Activated gamma-delta T cell (primary cell): Measurements from ENCODE around the gene C11orf97.
"Not testable (repeated sequence)": the region's sequence is repeated elsewhere in the genome, so short reads cannot be mapped to it uniquely, and the experiment has no call there.

Source experiments
- DNase-seq: peaks from one replicate; lab custom pipeline; 2025; lab: John Stamatoyannopoulos, UW

Gene C11orf97

DNA sequence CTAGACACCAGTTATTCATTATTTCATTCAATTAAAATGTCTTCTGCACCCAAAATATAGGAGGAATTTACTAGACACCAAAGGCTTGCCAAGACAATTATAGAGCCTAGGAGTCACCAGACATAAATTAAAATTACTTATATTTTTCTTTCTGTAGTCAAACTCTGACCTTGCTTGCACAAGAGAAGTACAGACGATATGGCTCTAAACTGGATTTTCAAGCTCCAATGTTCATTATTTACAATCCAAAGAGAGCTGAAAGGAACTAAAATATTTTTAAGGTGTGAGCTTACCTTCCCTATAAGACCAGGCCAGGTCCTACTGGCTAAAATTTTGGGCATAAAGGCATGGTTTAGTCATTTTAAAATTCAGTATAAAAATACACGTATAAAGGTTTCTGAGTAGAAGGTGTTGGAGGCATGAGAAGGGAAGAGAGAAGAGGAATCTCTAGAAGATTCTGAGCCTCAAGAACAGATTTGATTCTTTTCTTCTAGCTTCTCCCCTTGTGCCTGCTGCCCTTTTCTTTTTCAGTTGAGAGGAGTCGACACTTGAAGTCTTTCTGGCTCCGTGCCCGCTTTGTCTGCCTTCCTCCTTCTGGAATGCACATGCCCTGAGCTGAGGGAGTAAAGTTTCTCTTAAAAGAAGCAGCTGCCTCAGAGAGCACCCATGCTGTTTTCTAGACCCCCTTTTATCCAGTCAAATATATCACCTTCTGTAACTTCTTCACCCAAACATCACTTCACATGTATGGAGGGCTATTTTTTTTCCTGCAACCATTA, 13.5 kb downstream of the C11orf97 start:
- no peak for DNase-seq

DNA sequence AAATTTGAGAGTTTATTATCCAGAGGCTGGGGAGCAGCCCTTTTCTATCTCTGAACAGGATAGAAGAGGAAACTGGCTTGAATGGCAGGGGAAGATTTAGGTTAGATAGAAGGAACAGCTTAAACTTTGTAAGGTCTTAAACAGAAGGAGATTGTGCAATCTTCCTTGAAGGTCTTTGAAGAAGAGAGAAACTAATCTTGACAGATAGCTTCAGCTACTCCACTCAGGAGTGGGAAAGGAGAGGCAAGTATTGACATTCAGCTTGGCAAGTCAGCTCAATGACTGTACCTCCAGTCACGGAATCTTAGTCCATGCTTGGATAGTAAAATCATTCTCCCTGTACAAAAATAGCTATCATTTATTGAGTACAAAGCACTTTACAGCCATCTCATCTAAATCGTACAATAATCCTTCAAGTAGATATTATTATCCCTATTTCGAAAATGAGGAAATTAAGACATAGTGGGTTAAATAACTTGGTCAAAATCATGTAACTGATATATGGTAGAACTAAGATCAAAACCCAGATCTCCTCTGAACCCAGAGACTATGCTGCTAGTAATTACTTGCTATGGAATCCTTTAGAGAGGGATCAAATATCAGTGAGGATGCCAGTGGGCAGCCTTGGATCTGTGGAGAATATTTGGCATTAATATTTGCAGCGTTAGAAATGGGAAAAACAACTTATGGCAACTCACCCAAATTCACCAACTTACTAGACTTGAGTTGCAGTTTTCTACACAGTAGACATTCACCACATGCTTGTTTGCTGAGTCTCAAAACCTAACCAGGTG, 14.6 kb downstream of the C11orf97 start:
- no peak for DNase-seq

- DNase-seq, result no peak
Observed at GRCh38 chr11:94528551-94528950, 16.3 kb downstream of the C11orf97 start.

DNA sequence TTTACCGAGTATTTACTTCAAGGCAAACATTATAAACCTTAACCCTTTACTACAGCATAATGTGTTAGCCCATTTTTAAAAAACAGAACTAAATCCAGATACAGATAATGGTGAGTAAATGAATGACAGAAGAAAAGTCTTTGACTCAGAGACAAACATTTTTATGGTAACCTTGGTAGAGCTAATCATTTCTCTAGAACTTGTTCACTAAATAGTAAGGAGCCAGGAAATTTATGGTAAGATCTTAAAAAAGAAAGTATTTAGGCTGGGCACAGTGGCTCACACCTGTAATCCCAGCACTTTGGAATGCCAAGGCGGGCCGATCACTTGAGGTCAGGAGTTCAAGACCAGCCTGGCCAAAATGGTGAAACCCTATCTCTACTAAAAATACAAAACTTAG, 19.9 kb downstream of the C11orf97 start:
- no peak for DNase-seq

DNA sequence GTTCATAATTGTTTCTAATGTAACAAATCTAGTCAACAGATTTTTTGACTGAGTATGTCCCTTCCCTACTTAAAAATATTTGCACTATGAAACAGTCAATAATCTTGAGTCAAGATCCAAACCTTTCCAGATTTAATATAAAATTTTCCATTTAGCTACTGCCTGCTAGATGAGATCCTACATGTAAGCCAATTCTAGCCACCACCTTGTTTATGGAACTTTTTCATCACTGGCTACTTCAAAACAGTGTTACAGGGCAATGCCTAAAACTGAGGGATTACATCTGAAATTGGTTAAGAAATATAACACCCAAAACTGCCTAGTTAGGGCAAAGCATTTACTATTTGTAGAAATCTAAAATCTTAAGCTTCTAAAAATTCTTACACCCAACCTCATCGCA, 20.9 kb downstream of the C11orf97 start:
- DNase-seq, result no peak

GRCh38 chr11:94533696-94534630, 21.7 kb downstream of the C11orf97 start:
- no peak for DNase-seq

GRCh38 chr11:94536386-94536785, 24.1 kb downstream of the C11orf97 start:
- DNase-seq, result no peak

DNA sequence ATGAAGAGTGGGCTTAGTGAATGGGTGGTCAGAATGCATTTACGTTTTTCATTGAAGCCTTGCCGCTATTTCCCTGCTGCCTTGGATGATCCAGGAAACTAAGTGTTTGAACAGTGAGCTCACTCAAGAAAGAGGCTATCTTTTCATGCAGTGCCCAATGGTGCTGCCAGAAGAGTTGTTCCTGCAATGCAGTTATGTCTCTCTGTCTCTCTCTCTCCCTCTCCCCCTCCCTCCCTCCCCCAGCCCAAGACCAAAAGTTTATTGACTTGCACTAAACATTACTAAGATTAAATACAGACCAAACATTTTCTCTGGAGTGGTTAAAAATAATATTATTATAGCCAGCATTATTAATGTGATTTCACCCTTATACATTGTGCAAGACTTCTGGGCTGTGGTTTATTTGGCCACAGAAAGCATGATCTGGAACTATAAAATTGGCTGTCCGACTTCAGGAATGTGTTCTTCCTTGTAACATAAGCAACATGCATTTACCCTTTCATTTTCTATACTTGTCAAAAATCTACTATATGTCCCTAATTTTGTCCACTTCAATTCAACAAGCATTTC, 24.9 kb downstream of the C11orf97 start:
- DNase-seq, result no peak

GRCh38 chr11:94539420-94539819, 27.2 kb downstream of the C11orf97 start:
- no peak for DNase-seq

GRCh38 chr11:94543695-94544645, 31.7 kb downstream of the C11orf97 start, which contains the start of gene FUT4:
Gene FUT4 (plus strand): TSS chr11:94543921. CDS start chr11:94544134, 213 bp downstream.
- DNase-seq, result peak; percentile 48

- peak; percentile 17 for DNase-seq
Observed at GRCh38 chr11:94544646-94545263, 32.5 kb downstream of the C11orf97 start.

- DNase-seq, result no peak
Observed at GRCh38 chr11:94545264-94546161, 33.3 kb downstream of the C11orf97 start.

- no peak for DNase-seq
Observed at GRCh38 chr11:94546162-94546470, 33.9 kb downstream of the C11orf97 start.

GRCh38 chr11:94546886-94547285, 34.6 kb downstream of the C11orf97 start:
- no peak for DNase-seq

- DNase-seq, result no peak
Observed at GRCh38 chr11:94549146-94549545, 36.9 kb downstream of the C11orf97 start.

GRCh38 chr11:94550513-94550912, 38.3 kb downstream of the C11orf97 start:
- no peak for DNase-seq

DNA sequence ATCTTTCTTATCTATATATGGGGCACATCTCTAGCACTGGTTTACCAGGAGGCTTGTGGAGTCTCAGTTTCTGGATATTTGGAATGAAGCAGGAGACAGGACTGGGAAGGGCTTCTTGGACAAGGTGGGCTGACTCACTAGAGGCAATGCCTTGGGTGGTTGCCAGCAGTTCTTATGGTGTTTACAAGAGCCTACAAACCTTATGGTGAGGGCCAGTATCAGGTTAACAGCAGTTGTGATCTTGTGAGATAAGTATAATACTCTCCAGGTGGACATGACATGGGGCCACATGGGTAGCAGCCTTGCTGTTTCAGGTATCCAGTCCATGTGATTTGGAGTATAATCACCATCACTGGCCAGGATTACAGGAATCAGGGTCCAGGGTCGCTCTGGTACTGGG, 41.7 kb downstream of the C11orf97 start:
- DNase-seq, result no peak

GRCh38 chr11:94555752-94556329, 43.6 kb downstream of the C11orf97 start:
- not testable (repeated sequence) for DNase-seq

DNA sequence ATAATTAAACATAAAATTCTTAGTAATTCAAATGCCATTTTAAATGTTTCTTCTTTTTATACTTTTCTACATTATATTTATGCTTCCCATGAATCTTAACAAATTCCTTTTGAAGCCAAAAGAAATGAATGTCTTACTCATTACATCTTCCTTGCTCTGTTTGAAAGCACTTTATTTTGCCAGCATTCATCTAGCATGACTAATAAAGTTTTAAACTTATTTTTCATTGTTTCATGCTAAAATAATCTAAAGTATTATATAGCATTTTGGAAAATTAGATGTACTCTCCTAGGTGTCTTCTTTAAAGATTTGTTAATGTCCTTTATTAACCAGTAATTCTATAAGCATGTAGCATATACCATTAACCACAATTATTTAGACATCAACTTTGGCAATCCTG, 45.2 kb downstream of the C11orf97 start:
- DNase-seq, result no peak
